ENCODE measurements around the gene AVL9. TPM values are rescaled to one million over a fixed set of nuclear protein-coding genes. Genes with fewer than 3 reads are reported as not detected.

AVL9 gene
- total RNA-seq, 4 donors from 2014 or later = 33.6 to 45.1 (median 42.3) TPM

DNA sequence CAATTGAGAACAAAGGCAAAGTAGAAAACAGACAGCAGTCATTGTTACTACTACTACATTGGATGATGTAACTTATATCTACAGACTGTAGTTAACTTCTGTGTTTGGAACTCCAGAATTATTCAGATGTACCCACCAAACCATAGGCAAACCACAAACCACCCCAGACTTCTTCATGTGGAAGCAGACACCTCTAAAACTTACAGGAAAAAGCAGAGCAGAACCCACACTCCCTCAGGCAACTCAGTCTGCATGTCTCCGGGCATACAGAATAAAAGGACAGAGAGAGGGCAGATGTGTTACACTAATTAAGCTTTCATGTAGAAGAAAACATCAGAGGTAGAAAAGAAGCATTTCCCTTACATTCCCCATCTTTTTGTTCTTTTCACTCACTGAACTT lies 14.1 kb upstream of the AVL9 start:
- TF ChIP-seq POLR2A (IDR thresholded peaks at IDR 0.05) = no peak
- TF ChIP-seq, protein P1, sequence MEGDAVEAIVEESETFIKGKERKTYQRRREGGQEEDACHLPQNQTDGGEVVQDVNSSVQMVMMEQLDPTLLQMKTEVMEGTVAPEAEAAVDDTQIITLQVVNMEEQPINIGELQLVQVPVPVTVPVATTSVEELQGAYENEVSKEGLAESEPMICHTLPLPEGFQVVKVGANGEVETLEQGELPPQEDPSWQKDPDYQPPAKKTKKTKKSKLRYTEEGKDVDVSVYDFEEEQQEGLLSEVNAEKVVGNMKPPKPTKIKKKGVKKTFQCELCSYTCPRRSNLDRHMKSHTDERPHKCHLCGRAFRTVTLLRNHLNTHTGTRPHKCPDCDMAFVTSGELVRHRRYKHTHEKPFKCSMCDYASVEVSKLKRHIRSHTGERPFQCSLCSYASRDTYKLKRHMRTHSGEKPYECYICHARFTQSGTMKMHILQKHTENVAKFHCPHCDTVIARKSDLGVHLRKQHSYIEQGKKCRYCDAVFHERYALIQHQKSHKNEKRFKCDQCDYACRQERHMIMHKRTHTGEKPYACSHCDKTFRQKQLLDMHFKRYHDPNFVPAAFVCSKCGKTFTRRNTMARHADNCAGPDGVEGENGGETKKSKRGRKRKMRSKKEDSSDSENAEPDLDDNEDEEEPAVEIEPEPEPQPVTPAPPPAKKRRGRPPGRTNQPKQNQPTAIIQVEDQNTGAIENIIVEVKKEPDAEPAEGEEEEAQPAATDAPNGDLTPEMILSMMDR (IDR thresholded peaks at IDR 0.05) = no peak
- no peak overlapping the region for H3K27ac ChIP-seq
- H3K4me1 ChIP-seq = no peaks in the 10 kb centered on the region
- peaks cover 0 to 4% of the 10 kb centered on the region in 2 donors for H3K36me3 ChIP-seq
- no peak for DNase-seq
- no peak overlapping the region for H3K4me3 ChIP-seq (replicated peaks in 1 of 3)
- 55 to 69% methylated on average over 1 of the region's 1 CpG for WGBS, 2 donors
- H3K9me3 ChIP-seq = no peaks in the 10 kb centered on the region
- intact Hi-C loops (cut with DNase I) = no loop called here
- H3K27me3 ChIP-seq = no peaks in the 10 kb centered on the region

DNA sequence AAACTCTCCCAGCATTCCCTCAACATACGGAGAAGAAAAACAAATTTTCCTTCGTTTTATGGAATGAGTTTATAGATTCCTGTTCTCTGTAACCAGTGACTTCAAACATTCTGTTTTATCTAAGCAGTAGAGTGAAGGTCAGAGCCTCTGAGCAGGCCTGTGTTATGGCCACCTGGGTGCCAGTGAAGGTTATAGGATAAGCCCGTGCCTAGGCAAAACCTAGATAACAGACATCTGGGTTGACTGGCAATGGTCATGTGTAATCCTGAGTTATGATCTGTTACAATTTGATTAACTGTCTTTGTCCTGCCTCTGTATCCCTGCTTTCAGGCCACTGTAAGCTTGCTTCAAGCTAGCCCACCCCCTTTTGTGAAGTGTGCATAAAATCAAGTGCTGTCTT lies 13.4 kb upstream of the AVL9 start:
- H3K4me1 ChIP-seq = no peaks in the 10 kb centered on the region
- 70 to 71% methylated on average over 3 of the region's 3 CpGs for WGBS, 2 donors
- no peak overlapping the region for H3K4me3 ChIP-seq (replicated peaks in 1 of 3)
- no peaks in the 10 kb centered on the region for H3K27me3 ChIP-seq
- H3K36me3 ChIP-seq = peaks cover 0 to 8% of the 10 kb centered on the region in 2 donors
- TF ChIP-seq, protein P1 (IDR thresholded peaks at IDR 0.05) = no peak
- TF ChIP-seq POLR2A (IDR thresholded peaks at IDR 0.05) = no peak
- no peak for DNase-seq
- H3K9me3 ChIP-seq = no peaks in the 10 kb centered on the region
- no peak overlapping the region for H3K27ac ChIP-seq
- intact Hi-C loops (cut with DNase I) = no loop called here

DNA sequence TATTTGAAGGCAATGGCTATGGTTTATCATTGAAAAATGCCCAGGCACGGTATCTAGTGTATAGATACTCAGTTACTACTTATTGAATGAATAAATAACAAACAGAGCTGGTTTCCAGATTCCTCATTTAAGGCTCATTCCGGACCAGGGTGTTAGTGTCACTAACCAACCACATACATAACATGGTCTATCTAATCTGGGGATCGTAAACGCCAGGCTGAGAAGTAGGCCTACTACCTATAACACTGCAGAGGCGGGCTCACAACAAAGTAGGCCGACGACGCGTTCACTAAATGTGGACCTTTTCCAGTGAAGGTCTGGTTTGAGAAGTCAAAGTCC lies 5.5 kb upstream of the AVL9 start:
- H3K4me1 ChIP-seq = peaks cover 6 to 13% of the 10 kb centered on the region in 2 donors
- 2 to 3% methylated on average over 9 of the region's 9 CpGs for WGBS, 2 donors
- peaks cover 0 to 8% of the 10 kb centered on the region in 2 donors for H3K36me3 ChIP-seq
- no peak for DNase-seq
- TF ChIP-seq POLR2A (IDR thresholded peaks at IDR 0.05) = no peak
- TF ChIP-seq, protein P1 (IDR thresholded peaks at IDR 0.05) = no peak
- H3K27ac ChIP-seq = peak overlapping the region; percentile 44 to 86 (median 50)
- no peaks in the 10 kb centered on the region for H3K9me3 ChIP-seq
- intact Hi-C loops (cut with DNase I) = no loop called here
- no peaks in the 10 kb centered on the region for H3K27me3 ChIP-seq
- peak overlapping the region; percentile 19 to 53 (median 37) for H3K4me3 ChIP-seq (replicated peaks in 1 of 3)

DNA sequence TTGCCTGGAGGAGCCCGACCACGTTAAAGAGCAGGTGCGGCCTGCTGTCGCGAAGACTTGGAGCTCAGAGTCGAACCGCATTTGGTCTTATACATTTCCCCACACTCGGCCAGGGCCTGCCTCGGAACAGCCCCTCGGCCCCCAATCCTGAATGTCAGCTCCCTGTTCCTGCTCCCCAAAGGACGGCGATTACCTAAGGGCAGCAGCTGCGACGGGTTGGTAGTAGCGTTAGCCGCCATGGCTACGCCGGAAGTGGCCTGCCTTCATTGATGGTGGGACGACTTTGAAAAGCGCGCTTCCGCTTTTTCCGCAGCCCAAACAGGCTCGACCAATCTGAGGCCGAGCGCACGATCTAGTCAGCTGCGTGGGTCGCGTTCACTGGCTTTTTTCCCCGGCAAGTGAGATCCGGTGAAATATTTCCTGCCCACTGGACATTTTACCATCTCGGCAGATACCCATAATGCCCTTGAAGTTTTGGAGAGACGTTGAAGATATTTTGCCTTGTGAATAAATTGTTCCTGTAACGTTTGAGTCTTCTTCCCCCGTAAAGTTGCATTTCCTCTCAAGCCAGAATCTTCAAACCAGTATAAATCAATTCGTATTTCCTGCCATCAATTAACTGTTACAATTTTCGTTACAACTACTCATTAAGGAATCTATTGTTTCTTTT lies 5.0 kb upstream of the AVL9 start, which contains the start of gene LSM5:
TSS of gene LSM5 (minus strand) at position 254 of the 670 bp plus-strand sequence. CDS start at position 239, 15 bp downstream.
- Histone ChIP-seq H3K9me3 (no peaks in the 10 kb centered on the region), H3K36me3 (peaks cover 0 to 8% of the 10 kb centered on the region in 2 donors), H3K27me3 (no peaks in the 10 kb centered on the region), H3K4me3 (replicated peaks in 1 of 3) (peak within 1 kb of the TSS; percentile 19 to 53 (median 37)), H3K27ac (peak within 1 kb of the TSS; percentile 73 to 86 (median 81)), H3K4me1 (peaks cover 6 to 13% of the 10 kb centered on the region in 2 donors)
- DNase-seq = peak; percentile 90 to 92
- 1% methylated on average over 32 to 38 of the region's 38 CpGs for WGBS, 2 donors
- intact Hi-C loops (cut with DNase I) = no loop called here
- TF ChIP-seq, protein P1 (IDR thresholded peaks at IDR 0.05) = no peak
- TF ChIP-seq POLR2A (IDR thresholded peaks at IDR 0.05) = peak in 1 of 2 donors; percentile 51

DNA sequence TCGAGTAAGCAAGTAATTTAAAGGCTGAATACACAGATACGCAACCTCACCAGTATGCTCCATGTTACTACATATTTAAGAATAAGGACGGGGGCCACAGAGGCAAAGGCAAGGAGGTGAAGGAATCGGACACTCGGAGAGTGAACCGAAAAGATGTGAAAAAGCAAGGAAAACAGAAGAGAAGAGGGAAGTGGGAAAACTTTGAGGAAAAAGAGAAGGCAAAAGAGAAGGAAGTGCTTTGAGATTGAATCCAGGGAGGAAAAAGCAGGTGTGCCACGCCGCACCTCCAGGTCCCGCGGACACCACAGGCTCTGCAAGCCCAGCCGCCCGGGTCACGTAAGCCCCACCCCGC lies 367 bp upstream of the AVL9 start:
- peaks cover 5 to 15% of the 10 kb centered on the region in 2 donors for H3K4me1 ChIP-seq
- H3K36me3 ChIP-seq = no peaks in the 10 kb centered on the region
- intact Hi-C loops (cut with DNase I) = no loop called here
- DNase-seq = no peak
- H3K27me3 ChIP-seq = no peaks in the 10 kb centered on the region
- no peaks in the 10 kb centered on the region for H3K9me3 ChIP-seq
- TF ChIP-seq, protein P1 (IDR thresholded peaks at IDR 0.05) = no peak
- TF ChIP-seq POLR2A (IDR thresholded peaks at IDR 0.05) = peak in 1 of 2 donors; percentile 67
- H3K4me3 ChIP-seq (replicated peaks in 1 of 3) = peak overlapping the region in 2 of 3 donors; percentile 22 to 83
- 0 to 1% methylated on average over 14 of the region's 14 CpGs for WGBS, 2 donors
- H3K27ac ChIP-seq = peak overlapping the region; percentile 29 to 74 (median 66)
